Body of pancreas (tissue), 4 donors: ENCODE measurements around the gene CFAP161. TPM values are rescaled to one million over a fixed set of nuclear protein-coding genes. Genes with fewer than 3 reads are reported as not detected.

ENCODE experiments used
- ATAC-seq: fragments of 150-250 bp; one replicate; pipeline ENCODE4 v1.9.1; 2016
- DNase-seq, 4 donors: peaks; one replicate each; pipeline ENCODE4 v3.0.0-alpha.2; 2019
- H3K27ac ChIP-seq, 4 donors: fragments of 200-600 bp; sonication (generic); 1 replicate in 3 of 4; 2 replicates in 1 of 4; pipeline versions ENCODE4 v1.5.1 to v1.6.1; 2016 to 2019; ENCODE audit warnings: mild to moderate bottlenecking in 1 of 4, mixed read lengths in 1 of 4, moderate library complexity in 1 of 4
- H3K27me3 ChIP-seq, 2 donors: fragments of 200-600 bp; sonication (generic); one replicate each; pipeline ENCODE4 v1.6.0; 2016; ENCODE audit warnings: mild to moderate bottlenecking in 1 of 2
- H3K36me3 ChIP-seq, 2 donors: fragments of 200-600 bp; sonication (generic); replicated peaks in 1 of 2; 2 replicates each; pipeline ENCODE4 v1.5.1; 2016; ENCODE audit warnings: low read depth in 2 of 2; ENCODE audit not compliant: insufficient read depth in 1 of 2
- H3K4me1 ChIP-seq: fragments of 200-600 bp; sonication (generic); one replicate; pipeline ENCODE4 v1.6.0; 2016
- H3K4me3 ChIP-seq, 2 donors: fragments of 200-600 bp; sonication (generic); 1 replicate in 1 of 2; 2 replicates in 1 of 2; pipeline ENCODE4 v1.5.1; 2016 to 2019
- H3K9me3 ChIP-seq, 3 donors: fragments of 200-600 bp; sonication (generic); 1 replicate in 2 of 3; 2 replicates in 1 of 3; pipeline ENCODE4 v1.5.1; 2016
- CTCF ChIP-seq, 7 experiments: fragments of 450-650 bp in 4 of 7; fragments of 200-600 bp in 3 of 7; sonication (generic) in 3 of 7; IDR thresholded peaks; one replicate each; pipeline ENCODE4 v1.5.1; 2016 to 2019; ENCODE audit warnings: antibody characterized with exemption in 7 of 7
- POLR2A ChIP-seq, 3 donors: fragments of 450-650 bp; IDR thresholded peaks; one replicate each; pipeline ENCODE4 v1.6.1; 2016; ENCODE audit warnings: antibody characterized with exemption in 3 of 3, mild to moderate bottlenecking in 2 of 3
- WGBS, 2 donors: methylation state at CpG; one replicate each; pipeline ENCODE4 v1.1.5; 2017; 5-methylcytosine and 5-hydroxymethylcytosine counted together
- intact Hi-C: fragments of 100-400 bp; cut with DNase I; formaldehyde crosslinking; loops from one replicate; pipeline ENCODE4 v1.15.1; 2023
- total RNA-seq, 2 donors: library from RNA; depleted of rRNA; stranded (reverse); fragments of >200 nt; gene quantifications; one replicate each; pipeline ENCODE4 v1.1.0, GENCODE V29; 2016

Gene CFAP161
- total RNA-seq, 2 donors from 2014 or later = not detected

GRCh38 chr15:81160312-81161159 is 26.5 kb downstream of the CFAP161 start:
- no peak overlapping the region for H3K27ac ChIP-seq
- no peak for ATAC-seq

GRCh38 chr15:81161160-81161673 is 27.1 kb downstream of the CFAP161 start:
- intact Hi-C loops = no loop called here
- DNase-seq (no peak), ATAC-seq (no peak)
- H3K9me3 ChIP-seq = no peaks in the 10 kb centered on the region
- no peak overlapping the region for H3K27ac ChIP-seq
- H3K27me3 ChIP-seq = no peaks in the 10 kb centered on the region
- no peaks in the 10 kb centered on the region for H3K36me3 ChIP-seq
- H3K4me3 ChIP-seq = no peak overlapping the region
- TF ChIP-seq CTCF (IDR thresholded peaks at IDR 0.05) = no peak
- TF ChIP-seq POLR2A (IDR thresholded peaks at IDR 0.05) = no peak
- 26 to 40% methylated on average over 4 of the region's 4 CpGs for WGBS, 2 donors
- H3K4me1 ChIP-seq = no peaks in the 10 kb centered on the region

More at GRCh38 chr15:81160312-81161159, 26.5 kb downstream of the CFAP161 start:
- Histone ChIP-seq H3K27me3 (no peaks in the 10 kb centered on the region), H3K36me3 (no peaks in the 10 kb centered on the region), H3K9me3 (no peaks in the 10 kb centered on the region), H3K4me3 (no peak overlapping the region), H3K4me1 (no peaks in the 10 kb centered on the region)
- no peak for TF ChIP-seq CTCF (IDR thresholded peaks at IDR 0.05)
- no peak for TF ChIP-seq POLR2A (IDR thresholded peaks at IDR 0.05)
- WGBS, 2 donors = 48 to 54% methylated on average over 9 to 11 of the region's 11 CpGs
- DNase-seq = peak in 2 of 4 donors; percentile 21 to 49
- intact Hi-C loops = no loop called here

- intact Hi-C loops = no loop called here
- H3K4me1 ChIP-seq = peaks cover 2% of the 10 kb centered on the region
- TF ChIP-seq CTCF (IDR thresholded peaks at IDR 0.05) = no peak
- TF ChIP-seq POLR2A (IDR thresholded peaks at IDR 0.05) = no peak
- no peaks in the 10 kb centered on the region for H3K9me3 ChIP-seq
- H3K36me3 ChIP-seq = no peaks in the 10 kb centered on the region
- H3K27me3 ChIP-seq = no peaks in the 10 kb centered on the region
- WGBS, 2 donors = 68% methylated on average over 7 of the region's 7 CpGs
- ATAC-seq (no peak), DNase-seq (no peak)
- H3K4me3 ChIP-seq = no peak overlapping the region
- no peak overlapping the region for H3K27ac ChIP-seq
These were observed 27.8 kb downstream of the CFAP161 start for GRCh38 chr15:81161851-81162250.

GRCh38 chr15:81163961-81164800 is 30.1 kb downstream of the CFAP161 start:
- 72 to 85% methylated on average over 3 of the region's 3 CpGs for WGBS, 2 donors
- Histone ChIP-seq H3K36me3 (no peaks in the 10 kb centered on the region), H3K4me1 (peaks cover 10% of the 10 kb centered on the region), H3K9me3 (no peaks in the 10 kb centered on the region), H3K27me3 (no peaks in the 10 kb centered on the region), H3K4me3 (no peak overlapping the region), H3K27ac (no peak overlapping the region)
- intact Hi-C loops = no loop called here
- TF ChIP-seq POLR2A (IDR thresholded peaks at IDR 0.05) (no peak), CTCF (IDR thresholded peaks at IDR 0.05) (no peak)
- ATAC-seq (no peak), DNase-seq (no peak)
